T-helper 17 cell (primary cell): ENCODE measurements around the gene TMOD4. TPM values are rescaled to one million over a fixed set of nuclear protein-coding genes. Genes with fewer than 3 reads are reported as not detected.
A peak's percentile ranks its signal among the peaks of the same experiment; 100 is the strongest.

ENCODE experiments used
- ATAC-seq: fragments of 150-1000 bp; cut with Tn5 transposase; 2 replicates; pipeline ENCODE4 v1.10.0; 2021; ENCODE audit warnings: mild to moderate bottlenecking, moderate library complexity
- DNase-seq, 3 donors: peaks; one replicate each; pipeline versions ENCODE4 v3.0.0 to v3.0.0-alpha.2; 2020 to 2021
- H3K9me3 ChIP-seq: one replicate; pipeline ENCODE4 v1.7.0; 2013; ENCODE audit warnings: low read length, mild to moderate bottlenecking; ENCODE audit not compliant: control insufficient read depth, poor library complexity, severe bottlenecking
- H3K27ac Mint-ChIP-seq: one replicate; pipeline ENCODE4 v1.8.0; 2022; ENCODE audit warnings: mild to moderate bottlenecking, moderate library complexity, mixed read lengths
- H3K27me3 Mint-ChIP-seq: one replicate; pipeline ENCODE4 v1.8.0; 2022; ENCODE audit warnings: mixed read lengths
- H3K36me3 Mint-ChIP-seq: one replicate; pipeline ENCODE4 v1.8.0; 2022; ENCODE audit warnings: low read depth, mixed read lengths
- H3K4me1 Mint-ChIP-seq: one replicate; pipeline ENCODE4 v1.8.0; 2022; ENCODE audit warnings: mild to moderate bottlenecking, mixed read lengths
- H3K4me3 Mint-ChIP-seq: one replicate; pipeline ENCODE4 v1.8.0; 2022; ENCODE audit warnings: mild to moderate bottlenecking, moderate library complexity, mixed read lengths
- total RNA-seq, 4 donors: library from RNA in 2 of 4; stranded (reverse) in 2 of 4; gene quantifications; one replicate each; pipeline ENCODE4 v1.2.3 and lab custom pipeline; 2022 to 2026

Gene TMOD4
- total RNA-seq, 2 donors from 2014 or later, result 1.0 to 3.0 TPM

DNA sequence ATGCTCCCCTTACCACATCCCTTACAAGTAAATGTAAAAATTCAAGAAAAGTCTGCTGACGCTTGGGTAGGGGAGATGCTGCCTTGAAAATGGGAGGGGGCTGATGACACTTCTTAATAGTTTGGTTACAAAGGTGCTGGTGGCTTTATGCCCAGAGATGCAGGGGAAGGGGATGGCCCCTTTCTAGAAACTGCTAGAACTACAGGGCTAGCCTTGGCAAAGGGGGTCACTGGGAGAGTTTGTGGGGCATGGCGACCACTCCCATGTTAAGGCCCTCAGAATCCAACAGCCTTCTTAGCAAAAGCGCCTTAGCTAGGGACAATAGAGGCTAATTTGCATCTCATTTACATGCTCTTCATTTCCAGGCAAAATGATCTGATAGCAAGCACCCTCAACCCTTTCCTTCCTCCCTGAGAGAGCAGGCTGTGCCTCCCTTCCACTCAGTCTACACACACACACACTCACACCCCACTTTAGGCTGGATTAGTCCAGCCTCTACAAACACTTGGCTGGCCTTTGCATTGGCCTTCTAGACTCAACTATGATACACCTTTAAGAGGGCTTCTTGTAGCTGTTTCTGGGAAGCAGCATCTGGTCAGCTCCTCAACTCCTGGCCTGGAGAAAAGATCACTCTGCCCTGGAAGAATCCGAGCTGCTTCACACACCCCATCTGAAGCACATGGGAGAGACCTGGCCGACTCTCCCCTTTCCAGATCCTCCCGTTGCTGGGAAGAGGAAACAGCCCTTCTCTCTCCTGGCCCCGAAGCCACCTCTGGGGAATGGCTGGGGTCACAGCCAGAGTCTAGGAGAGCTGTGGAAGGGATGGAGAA is 31.1 kb downstream of the TMOD4 start:
- Mint-ChIP-seq H3K4me1 (peaks cover 23% of the 10 kb centered on the region), H3K27ac (no peak overlapping the region), H3K36me3 (peaks cover 2% of the 10 kb centered on the region), H3K4me3 (peak overlapping the region; percentile 99), H3K27me3 (no peaks in the 10 kb centered on the region)
- no peak for DNase-seq
- no peaks in the 10 kb centered on the region for H3K9me3 ChIP-seq
- ATAC-seq, result no peak

DNA sequence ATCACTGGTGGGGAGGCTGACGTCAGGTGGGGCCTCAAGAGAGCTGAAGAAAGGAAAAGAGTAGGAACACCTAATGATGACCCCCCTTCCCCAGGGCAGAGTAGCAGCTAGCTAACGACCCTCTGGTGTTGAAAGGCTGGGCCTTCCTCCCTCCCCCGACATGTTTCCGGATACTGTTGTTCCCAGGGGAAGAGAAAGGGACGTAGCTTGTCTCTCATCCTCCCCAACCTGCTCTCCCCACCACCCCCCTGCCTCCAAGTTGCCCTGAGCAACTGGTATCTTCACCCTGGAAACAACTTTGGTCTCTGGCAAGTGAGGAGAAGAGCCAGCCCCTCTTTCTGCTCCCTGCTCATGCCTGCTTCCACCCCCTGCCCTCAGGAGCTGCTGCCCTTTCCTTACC is 31.8 kb downstream of the TMOD4 start:
- peaks cover 23% of the 10 kb centered on the region for H3K4me1 Mint-ChIP-seq
- H3K9me3 ChIP-seq, result no peaks in the 10 kb centered on the region
- H3K4me3 Mint-ChIP-seq, result no peak overlapping the region
- no peak overlapping the region for H3K27ac Mint-ChIP-seq
- no peaks in the 10 kb centered on the region for H3K27me3 Mint-ChIP-seq
- no peak for ATAC-seq
- H3K36me3 Mint-ChIP-seq, result peaks cover 2% of the 10 kb centered on the region
- no peak for DNase-seq

DNA sequence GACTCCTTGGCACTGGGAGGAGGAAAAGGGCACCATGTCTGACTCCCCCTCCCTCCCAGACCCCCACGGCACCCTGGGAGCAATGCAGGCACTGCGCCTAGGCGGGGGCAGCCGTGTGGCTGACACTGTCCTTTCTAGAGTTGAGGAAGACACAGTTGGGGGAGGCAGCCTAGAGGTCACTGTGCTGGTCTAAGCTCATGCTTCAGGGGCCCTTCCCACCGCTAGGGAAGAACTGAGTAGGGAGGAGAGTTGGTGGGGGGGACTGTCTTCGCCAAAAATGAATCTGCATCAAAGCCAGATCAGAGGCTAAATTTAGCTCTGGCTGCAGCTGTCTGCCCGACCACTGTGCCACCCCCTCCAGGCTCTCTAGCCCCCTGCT is 32.7 kb downstream of the TMOD4 start:
- H3K36me3 Mint-ChIP-seq, result peaks cover 2% of the 10 kb centered on the region
- no peaks in the 10 kb centered on the region for H3K9me3 ChIP-seq
- no peaks in the 10 kb centered on the region for H3K27me3 Mint-ChIP-seq
- no peak for ATAC-seq
- DNase-seq, result no peak
- no peak overlapping the region for H3K27ac Mint-ChIP-seq
- H3K4me1 Mint-ChIP-seq, result peaks cover 23% of the 10 kb centered on the region
- no peak overlapping the region for H3K4me3 Mint-ChIP-seq

DNA sequence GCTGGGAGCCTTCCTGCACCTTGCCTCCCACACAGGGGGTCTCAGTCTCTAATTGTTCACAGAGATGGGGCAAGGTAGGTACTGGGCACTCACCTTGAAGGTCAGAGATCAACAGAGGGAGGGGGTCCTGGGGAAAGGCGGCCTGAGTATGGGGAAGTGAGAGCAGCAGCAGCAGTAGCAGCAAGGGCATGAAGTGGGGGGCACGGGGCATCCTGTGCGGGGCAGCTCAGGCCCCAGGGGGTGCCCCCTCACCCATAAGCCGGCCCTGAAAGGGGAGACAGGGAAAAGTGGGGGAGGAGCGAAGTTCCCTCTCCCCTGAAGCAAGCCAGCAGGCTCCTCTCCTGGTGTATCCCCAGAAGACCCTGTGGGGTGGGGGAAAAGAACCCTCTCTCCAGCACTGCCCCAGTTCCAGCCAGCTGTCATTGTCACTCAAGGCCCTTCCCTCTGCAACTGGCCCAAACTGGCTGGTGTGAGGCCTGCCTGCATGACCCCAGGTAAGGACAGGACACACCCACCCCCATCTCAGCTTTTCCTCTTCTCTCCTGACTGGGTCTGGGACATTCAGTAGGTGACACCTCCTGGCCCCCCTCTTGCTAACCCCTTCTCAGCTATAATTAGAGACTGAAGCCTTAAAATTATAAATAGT is 33.2 kb downstream of the TMOD4 start:
- ATAC-seq, result no peak
- peaks cover 2% of the 10 kb centered on the region for H3K36me3 Mint-ChIP-seq
- H3K9me3 ChIP-seq, result no peaks in the 10 kb centered on the region
- H3K27me3 Mint-ChIP-seq, result no peaks in the 10 kb centered on the region
- H3K4me1 Mint-ChIP-seq, result peaks cover 20% of the 10 kb centered on the region
- DNase-seq, result no peak
- no peak overlapping the region for H3K27ac Mint-ChIP-seq
- H3K4me3 Mint-ChIP-seq, result no peak overlapping the region

DNA sequence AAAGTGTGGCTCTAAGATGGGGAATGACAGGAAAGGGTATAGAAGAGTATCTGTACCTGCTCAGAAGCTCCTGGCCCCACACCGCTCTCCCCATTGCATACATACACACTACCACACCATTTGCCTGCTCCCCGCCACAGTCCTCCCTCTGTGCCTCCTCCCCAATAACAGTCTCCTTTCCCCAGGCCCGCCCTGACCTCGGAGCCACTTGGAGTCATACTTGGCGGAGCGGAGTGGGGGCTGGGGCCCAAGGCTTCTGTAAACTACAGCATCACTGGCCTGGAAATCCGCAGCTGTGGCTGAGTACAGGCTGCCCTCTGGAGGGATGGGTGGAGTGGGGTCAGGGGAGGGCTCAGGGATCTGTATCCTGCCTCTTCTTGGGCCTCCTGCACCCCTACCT is 38.0 kb downstream of the TMOD4 start:
- no peak for DNase-seq
- H3K9me3 ChIP-seq, result no peaks in the 10 kb centered on the region
- no peak overlapping the region for H3K4me3 Mint-ChIP-seq
- no peaks in the 10 kb centered on the region for H3K36me3 Mint-ChIP-seq
- no peak for ATAC-seq
- no peaks in the 10 kb centered on the region for H3K27me3 Mint-ChIP-seq
- H3K27ac Mint-ChIP-seq, result no peak overlapping the region
- H3K4me1 Mint-ChIP-seq, result peaks cover 2% of the 10 kb centered on the region

DNA sequence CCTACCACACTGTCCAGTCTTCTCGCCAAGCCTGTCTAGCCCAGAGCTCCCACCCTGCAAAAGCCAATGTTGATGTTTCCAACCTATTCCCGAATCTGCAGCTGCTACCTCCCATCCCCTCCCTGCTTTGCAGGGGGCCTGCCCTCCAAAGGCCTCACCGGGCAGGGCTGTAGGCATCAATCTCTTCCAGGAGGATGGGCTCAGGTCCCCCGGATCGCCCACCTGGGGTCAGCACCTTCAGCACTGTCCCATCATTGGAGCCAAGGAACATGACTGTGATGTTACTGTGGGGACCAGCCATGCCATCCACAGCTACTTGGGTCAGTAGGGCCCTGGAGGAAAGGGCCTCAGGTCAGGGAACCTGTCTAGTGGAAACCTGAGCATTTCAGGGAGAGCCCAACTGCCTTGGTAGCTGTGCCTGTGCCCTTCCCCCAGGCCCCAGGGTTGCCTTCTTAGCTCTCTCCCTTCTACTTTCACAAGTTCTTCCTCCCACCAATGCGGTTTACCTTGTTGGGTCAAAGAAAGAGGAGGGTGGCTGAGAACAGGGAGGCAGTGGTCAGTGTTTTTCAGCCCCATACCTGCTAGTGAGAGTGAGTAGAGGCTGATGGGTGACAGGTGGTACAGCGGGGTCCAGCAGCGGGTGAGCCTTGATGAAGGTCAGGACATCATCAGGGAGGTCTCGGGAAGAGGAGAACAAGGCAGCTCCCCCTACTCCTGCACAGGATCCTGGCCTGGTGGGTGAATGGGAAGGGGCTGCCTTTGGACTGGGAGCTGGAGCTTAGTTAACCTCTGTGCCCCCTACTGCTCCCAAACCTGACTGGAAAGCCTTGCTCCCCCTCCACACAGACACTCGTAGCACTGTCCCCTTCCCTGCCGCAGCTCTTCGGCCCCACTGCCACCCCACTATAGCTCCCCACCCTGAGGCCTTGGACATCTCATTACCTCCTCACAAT is 40.1 kb downstream of the TMOD4 start:
- Mint-ChIP-seq H3K27ac (peak overlapping the region; percentile 29), H3K4me1 (peaks cover 6% of the 10 kb centered on the region), H3K27me3 (peaks cover 12% of the 10 kb centered on the region), H3K4me3 (no peak overlapping the region), H3K36me3 (no peaks in the 10 kb centered on the region)
- no peaks in the 10 kb centered on the region for H3K9me3 ChIP-seq
- DNase-seq, result no peak
- ATAC-seq, result no peak

DNA sequence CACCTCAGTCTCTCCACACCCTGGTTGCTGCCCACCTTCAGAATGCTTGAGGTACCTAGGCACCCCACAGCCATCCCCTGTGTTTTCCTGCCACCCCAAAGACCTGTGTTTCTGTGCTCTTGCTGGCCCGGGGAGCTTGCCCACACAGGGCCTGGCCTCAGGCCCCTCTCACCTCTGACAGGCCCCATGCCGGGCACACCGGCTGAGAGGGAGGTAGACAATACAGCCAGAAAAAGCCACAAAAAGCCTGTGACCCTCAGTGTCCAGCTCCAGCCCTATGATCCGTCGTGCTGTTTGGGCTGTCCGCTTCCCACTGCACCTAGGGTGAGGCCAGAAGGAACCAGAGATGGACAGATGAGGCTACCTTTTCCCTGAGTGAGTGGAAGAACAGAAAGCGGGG is 40.8 kb downstream of the TMOD4 start:
- H3K27ac Mint-ChIP-seq, result peak overlapping the region; percentile 29
- peaks cover 15% of the 10 kb centered on the region for H3K27me3 Mint-ChIP-seq
- DNase-seq, result no peak
- no peaks in the 10 kb centered on the region for H3K36me3 Mint-ChIP-seq
- H3K9me3 ChIP-seq, result no peaks in the 10 kb centered on the region
- H3K4me1 Mint-ChIP-seq, result peaks cover 6% of the 10 kb centered on the region
- H3K4me3 Mint-ChIP-seq, result no peak overlapping the region
- ATAC-seq, result no peak

DNA sequence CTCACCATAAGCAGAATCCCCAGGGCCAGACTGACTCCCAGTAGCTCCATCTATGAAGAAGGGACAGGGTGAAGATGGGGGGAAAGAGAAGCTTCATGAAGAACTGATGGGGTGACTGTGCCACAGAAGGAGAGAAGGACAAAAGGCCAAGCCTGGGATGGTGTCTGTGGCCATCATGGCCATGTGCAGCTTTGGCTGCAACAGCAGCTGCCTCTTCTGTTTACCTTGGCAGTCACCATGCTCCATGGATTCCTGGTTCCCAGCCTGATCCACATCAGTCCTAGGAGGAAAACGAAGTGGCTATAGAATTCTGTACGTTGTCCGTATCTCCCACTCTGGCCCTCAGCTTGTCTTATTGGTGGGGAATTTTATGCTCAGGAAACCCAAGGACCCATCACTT is 41.4 kb downstream of the TMOD4 start:
- Mint-ChIP-seq H3K4me1 (peaks cover 6% of the 10 kb centered on the region), H3K27me3 (peaks cover 17% of the 10 kb centered on the region), H3K4me3 (peak overlapping the region; percentile 19), H3K36me3 (no peaks in the 10 kb centered on the region), H3K27ac (no peak overlapping the region)
- H3K9me3 ChIP-seq, result no peaks in the 10 kb centered on the region
- DNase-seq, result no peak
- no peak for ATAC-seq

DNA sequence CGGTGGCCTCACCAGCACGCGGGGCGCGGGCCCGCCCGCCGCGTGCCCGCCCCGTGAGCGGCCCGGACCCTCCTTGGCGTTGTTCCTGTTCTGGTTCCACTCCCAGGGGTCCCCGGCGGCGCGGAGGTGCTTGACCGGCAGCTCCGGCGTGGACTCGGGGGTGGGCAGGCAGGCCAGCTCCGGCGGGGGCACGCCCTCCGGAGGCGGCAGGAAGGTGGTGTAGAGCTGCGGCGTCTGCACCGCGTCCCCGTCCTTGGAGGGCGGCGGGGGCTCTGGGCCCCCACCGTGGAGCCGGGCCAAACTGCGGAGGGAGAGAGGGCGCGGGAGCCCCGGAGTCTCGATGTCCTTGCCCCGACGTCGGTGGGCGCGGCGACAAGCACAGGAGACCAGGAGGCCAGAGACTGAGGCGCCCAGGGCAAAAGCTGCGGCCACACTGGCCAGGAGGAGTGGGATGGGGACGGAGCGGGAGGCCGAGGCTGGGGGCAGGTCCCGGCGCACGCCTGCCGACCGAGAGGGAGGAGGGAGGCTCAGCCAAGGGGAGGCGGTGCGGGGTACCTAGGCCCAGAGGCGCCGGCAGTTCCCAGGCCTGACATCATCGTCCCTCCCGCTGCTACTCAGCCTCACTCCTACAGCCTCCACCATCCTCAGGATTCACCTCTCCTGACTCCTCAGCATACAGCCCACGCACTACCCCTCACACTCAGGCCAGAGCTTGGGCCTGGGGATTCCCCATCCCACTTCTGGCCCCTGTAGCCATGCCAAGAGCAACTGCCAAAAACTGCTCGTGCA is 42.6 kb downstream of the TMOD4 start:
- ATAC-seq, result no peak
- DNase-seq, result no peak
- no peak overlapping the region for H3K4me3 Mint-ChIP-seq
- H3K36me3 Mint-ChIP-seq, result no peaks in the 10 kb centered on the region
- H3K9me3 ChIP-seq, result no peaks in the 10 kb centered on the region
- H3K4me1 Mint-ChIP-seq, result peaks cover 6% of the 10 kb centered on the region
- no peak overlapping the region for H3K27ac Mint-ChIP-seq
- H3K27me3 Mint-ChIP-seq, result peaks cover 21% of the 10 kb centered on the region

DNA sequence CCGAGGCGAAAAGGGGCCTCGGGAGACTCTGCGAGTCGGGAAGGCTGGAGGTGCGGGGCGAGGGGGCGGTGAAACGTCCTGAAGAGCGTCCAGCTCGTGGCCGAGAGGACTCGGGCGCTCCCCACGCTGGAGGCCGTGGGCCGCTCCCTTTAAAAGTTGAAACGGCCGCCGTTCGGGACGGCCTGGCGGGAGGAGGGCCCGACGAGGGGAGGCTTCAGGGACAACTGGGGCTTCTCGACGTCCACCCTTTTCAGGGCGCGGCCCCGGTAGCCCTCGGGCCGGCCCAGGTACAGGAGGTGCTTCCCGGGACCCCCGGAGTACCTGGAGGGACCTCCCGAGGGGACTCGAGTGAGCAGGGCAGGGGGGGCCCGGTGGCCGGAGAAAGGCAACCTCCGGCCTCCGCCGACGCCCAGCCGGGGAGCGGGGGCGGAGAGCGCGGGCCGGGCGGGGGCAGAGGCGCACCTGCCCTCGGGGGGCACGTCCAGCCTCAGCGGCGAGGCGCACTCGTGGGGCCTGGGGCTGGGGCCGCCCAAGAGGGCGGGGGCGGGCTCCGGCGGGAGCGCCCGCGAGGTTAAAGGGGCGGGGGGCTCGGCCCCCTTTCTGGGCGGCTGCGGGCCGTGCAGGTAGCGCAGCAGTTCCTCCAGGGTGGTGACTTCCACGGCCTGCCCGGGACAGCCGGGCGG is 43.3 kb downstream of the TMOD4 start:
- no peaks in the 10 kb centered on the region for H3K36me3 Mint-ChIP-seq
- no peaks in the 10 kb centered on the region for H3K9me3 ChIP-seq
- peaks cover 21% of the 10 kb centered on the region for H3K27me3 Mint-ChIP-seq
- peaks cover 6% of the 10 kb centered on the region for H3K4me1 Mint-ChIP-seq
- H3K27ac Mint-ChIP-seq, result no peak overlapping the region
- no peak for ATAC-seq
- H3K4me3 Mint-ChIP-seq, result peak overlapping the region; percentile 53
- DNase-seq, result no peak

DNA sequence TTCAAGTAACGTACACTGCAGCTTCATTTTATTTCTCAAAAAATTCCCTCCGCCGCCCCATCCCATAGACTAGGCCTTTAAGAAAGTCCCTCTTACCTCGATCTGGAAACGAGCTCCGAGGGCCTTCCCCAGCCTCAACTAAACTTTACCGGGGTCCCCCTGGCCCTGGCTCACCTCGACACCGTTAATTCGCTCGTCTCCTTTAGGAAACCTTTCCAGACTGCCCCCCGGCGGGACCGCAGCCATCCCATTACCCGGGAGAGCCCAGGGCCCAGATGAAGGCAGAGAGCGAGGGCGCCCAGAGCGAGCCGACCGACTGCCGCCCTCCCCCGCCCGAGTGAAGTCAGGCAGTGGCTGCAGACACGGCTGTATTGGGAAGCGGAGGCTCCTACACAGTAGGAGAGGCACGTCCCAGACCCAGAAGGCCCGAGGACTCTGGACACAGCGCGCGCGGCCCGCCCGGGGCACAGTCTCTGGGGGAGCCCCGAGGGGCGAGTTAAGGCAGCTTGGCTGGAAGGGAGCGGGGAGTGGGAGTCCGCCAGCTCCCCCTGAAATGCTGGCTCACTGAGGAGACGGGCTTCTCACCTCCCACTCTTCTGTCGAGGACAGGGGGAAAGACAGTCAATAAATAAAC is 44.0 kb downstream of the TMOD4 start:
- no peak overlapping the region for H3K27ac Mint-ChIP-seq
- peak; percentile 2 for ATAC-seq
- no peaks in the 10 kb centered on the region for H3K36me3 Mint-ChIP-seq
- H3K4me1 Mint-ChIP-seq, result peaks cover 6% of the 10 kb centered on the region
- no peaks in the 10 kb centered on the region for H3K9me3 ChIP-seq
- H3K27me3 Mint-ChIP-seq, result peaks cover 21% of the 10 kb centered on the region
- no peak for DNase-seq
- peak overlapping the region; percentile 53 for H3K4me3 Mint-ChIP-seq
